Pancreas (tissue), 10 donors: ENCODE measurements around the gene TLE4. TPM values are rescaled to one million over a fixed set of nuclear protein-coding genes. Genes with fewer than 3 reads are reported as not detected.

Source experiments
- ATAC-seq, 4 donors: fragments of 200-7000 bp; cut with Tn5 transposase; one replicate each; pipeline versions ENCODE4 v1.8.0 to v1.9.1; 2020; ENCODE audit warnings: mild to moderate bottlenecking in 4 of 4, moderate library complexity in 4 of 4
- DNase-seq, 6 donors: peaks; one replicate each; pipeline ENCODE4 v3.0.0-alpha.2; 2020
- FAIRE-seq: peaks from 2 replicates; lab custom pipeline; 2012; peaks lifted over from hg19 to GRCh38; lab: Jason Lieb, UNC
- H3K27ac ChIP-seq, 4 donors: fragments of 200-600 bp; sonication (generic); 1 replicate in 3 of 4; 2 replicates in 1 of 4; pipeline versions ENCODE4 v1.5.0 to v1.8.0; 2020
- H3K27me3 ChIP-seq, 4 donors: fragments of 200-600 bp; one replicate each; pipeline ENCODE4 v1.8.0; 2021
- H3K36me3 ChIP-seq, 3 donors: fragments of 200-600 bp; sonication (generic) in 1 of 3; one replicate each; pipeline versions ENCODE4 v1.5.0 to v1.8.0; 2020 to 2021
- H3K4me1 ChIP-seq, 3 donors: fragments of 200-600 bp; one replicate each; pipeline ENCODE4 v1.8.0; 2021
- H3K4me3 ChIP-seq, 4 donors: fragments of 200-600 bp; sonication (generic) in 2 of 4; one replicate each; pipeline versions ENCODE4 v1.5.0 to v1.8.0; 2020 to 2021
- H3K9me3 ChIP-seq, 4 donors: fragments of 200-600 bp; one replicate each; pipeline ENCODE4 v1.8.0; 2021
- WGBS, 2 donors: extraction: QIAGEN DNeasy Blood & Tissue Kit; methylation state at CpG; one replicate each; pipeline ENCODE4 v1.1.7; 2013; 5-methylcytosine and 5-hydroxymethylcytosine counted together
- intact Hi-C, 3 donors: fragments of 100-400 bp; cut with DNase I; formaldehyde crosslinking; loops; one replicate each; pipeline versions ENCODE4 v1.11.1 to v1.14.2; 2022
- polyA plus RNA-seq, 2 donors: library from polyadenylated mRNA; stranded (reverse); fragments of 200-250 nt; gene quantifications; one replicate each; pipeline ENCODE4 v1.2.3, GENCODE V29; 2013
- total RNA-seq, 6 donors: library from RNA; stranded (reverse); fragmentation: NEBNext Ultra II Directional in 4 of 6; extraction: Animal tissue kit (Norgen Biotek cat#: 25700) in 4 of 6; gene quantifications; one replicate each; pipeline versions ENCODE4 v1.2.1 to v1.2.4, GENCODE V29; 2021 to 2023
- TF ChIP-seq, protein P1 (sequence below), 4 donors: fragments of 200-600 bp; sonication (generic) in 3 of 4; IDR thresholded peaks; one replicate each; pipeline versions ENCODE4 v1.5.0 to v1.8.0; 2021; ENCODE audit warnings: antibody characterized with exemption in 4 of 4
- donor health status: healthy with polysubstance abuse.
- donor health status: DM: no; HTN: no; CAD: no; lungs with moderate emphysema.
- donor health status: DM: no; HTN: no; CAD: no.
- donor health status: control.
- donor health status: control.
- donor health status: Bipolar disorder and iron deficiency.
- donor health status: DM: yes; HTN: yes; CAD: no.
- donor health status: DM: no; HTN: no; CAD: no.
- donor health status: DM: no; HTN: no; CAD: no.
- donor health status: DM: yes; HTN: yes; CAD: no.

Gene TLE4
- total and polyA plus RNA-seq, 8 donors = 2.8 to 19.0 (median 9.7) TPM

DNA sequence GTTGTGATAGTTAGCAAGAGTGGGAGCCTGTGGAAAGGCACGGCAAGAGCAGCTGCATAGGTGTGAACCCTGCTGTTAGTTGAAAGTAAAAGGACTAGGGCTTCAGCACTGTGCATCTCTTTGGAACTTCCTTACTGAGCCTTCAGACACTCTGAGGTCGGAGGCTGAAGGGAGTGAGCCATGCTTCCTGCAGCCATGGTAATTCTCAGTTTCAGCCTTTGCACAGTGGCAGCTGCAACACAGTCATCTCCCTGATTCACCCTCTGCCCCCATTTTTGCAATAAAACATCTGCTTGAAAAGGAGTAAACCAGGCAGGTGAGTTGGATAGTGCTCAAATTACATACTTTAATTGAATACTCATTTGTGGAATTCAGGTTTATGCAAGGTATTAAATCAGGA, 6.5 kb upstream of the TLE4 start:
- no peak for DNase-seq
- peaks cover 0 to 5% (median 0%) of the 10 kb centered on the region in 4 donors for H3K27me3 ChIP-seq
- intact Hi-C loops = no loop called here
- no peak for ATAC-seq
- WGBS, 2 donors = 72% methylated on average over 2 of the region's 2 CpGs
- H3K4me3 ChIP-seq = no peak overlapping the region
- no peak overlapping the region for H3K27ac ChIP-seq
- TF ChIP-seq, protein P1, sequence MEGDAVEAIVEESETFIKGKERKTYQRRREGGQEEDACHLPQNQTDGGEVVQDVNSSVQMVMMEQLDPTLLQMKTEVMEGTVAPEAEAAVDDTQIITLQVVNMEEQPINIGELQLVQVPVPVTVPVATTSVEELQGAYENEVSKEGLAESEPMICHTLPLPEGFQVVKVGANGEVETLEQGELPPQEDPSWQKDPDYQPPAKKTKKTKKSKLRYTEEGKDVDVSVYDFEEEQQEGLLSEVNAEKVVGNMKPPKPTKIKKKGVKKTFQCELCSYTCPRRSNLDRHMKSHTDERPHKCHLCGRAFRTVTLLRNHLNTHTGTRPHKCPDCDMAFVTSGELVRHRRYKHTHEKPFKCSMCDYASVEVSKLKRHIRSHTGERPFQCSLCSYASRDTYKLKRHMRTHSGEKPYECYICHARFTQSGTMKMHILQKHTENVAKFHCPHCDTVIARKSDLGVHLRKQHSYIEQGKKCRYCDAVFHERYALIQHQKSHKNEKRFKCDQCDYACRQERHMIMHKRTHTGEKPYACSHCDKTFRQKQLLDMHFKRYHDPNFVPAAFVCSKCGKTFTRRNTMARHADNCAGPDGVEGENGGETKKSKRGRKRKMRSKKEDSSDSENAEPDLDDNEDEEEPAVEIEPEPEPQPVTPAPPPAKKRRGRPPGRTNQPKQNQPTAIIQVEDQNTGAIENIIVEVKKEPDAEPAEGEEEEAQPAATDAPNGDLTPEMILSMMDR (IDR thresholded peaks at IDR 0.05) = no peak
- H3K9me3 ChIP-seq = no peaks in the 10 kb centered on the region
- H3K36me3 ChIP-seq = no peaks in the 10 kb centered on the region
- FAIRE-seq = no peak
- H3K4me1 ChIP-seq = no peaks in the 10 kb centered on the region

DNA sequence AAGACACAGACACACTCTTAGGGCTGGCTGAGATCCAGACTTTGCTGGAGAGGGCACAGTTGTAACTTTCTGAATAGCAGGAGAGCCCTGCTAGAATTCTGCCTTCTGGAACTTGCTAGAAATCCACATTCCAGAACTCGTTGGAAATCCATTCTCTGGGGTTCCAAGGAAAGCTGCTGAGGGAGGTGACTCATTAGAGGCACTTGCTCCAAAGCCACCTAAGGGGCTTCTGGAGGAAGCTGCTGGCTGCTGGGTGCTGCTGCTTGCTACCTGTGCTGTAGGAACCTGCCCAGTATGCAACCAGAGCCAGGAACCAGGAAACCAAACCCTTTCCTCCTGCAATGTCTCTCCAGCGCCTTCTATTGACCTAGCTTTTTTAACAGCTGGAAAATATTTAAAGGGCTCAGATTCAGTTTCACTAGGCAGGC, 4.1 kb upstream of the TLE4 start:
- Histone ChIP-seq H3K27me3 (no peaks in the 10 kb centered on the region), H3K36me3 (no peaks in the 10 kb centered on the region), H3K4me3 (no peak overlapping the region), H3K27ac (no peak overlapping the region), H3K9me3 (no peaks in the 10 kb centered on the region), H3K4me1 (no peaks in the 10 kb centered on the region)
- intact Hi-C loops = no loop called here
- FAIRE-seq (no peak), DNase-seq (no peak), ATAC-seq (no peak)
- TF ChIP-seq, protein P1 (IDR thresholded peaks at IDR 0.05) = no peak
- WGBS, 2 donors = 56 to 62% methylated on average over 2 of the region's 2 CpGs

DNA sequence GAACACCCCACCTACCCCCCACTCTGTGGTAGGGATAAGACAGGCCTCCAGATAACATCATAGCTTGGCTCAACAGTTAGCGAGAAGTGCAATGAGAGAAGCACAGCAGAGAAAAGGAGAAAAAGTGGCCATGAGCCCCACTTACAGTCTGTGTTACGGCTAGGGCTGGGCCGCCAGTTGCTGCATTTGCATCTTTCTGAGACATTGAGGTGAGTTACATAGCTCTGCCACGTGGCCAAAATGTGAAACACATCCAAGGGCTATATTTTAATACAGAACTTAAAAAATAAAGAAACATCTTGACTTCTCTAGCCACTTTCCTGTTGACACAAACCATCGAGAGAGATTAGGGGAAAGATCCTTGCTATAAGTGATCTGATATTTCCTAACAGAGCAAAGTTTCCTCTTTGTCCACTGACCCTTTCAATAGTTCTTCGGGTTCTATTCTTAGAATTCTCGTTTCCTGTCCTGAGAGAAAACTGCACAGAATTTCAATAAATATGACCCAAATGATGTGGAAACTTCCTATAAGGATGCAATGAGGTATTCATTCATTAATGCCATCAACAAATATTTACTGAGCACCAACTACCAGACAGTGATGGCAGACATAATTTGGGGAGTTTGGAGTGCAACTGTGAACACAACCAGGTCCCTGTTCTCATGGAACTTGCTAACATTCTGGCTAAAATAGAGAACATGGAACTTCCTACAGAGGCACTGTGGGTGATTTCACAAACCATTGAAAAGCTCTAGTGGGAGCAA, 3.2 kb upstream of the TLE4 start:
- Histone ChIP-seq H3K9me3 (no peaks in the 10 kb centered on the region), H3K4me3 (no peak overlapping the region), H3K27me3 (no peaks in the 10 kb centered on the region), H3K36me3 (no peaks in the 10 kb centered on the region), H3K4me1 (no peaks in the 10 kb centered on the region), H3K27ac (no peak overlapping the region)
- no peak for ATAC-seq
- intact Hi-C loops = no loop called here
- FAIRE-seq = no peak
- WGBS, 2 donors = 86 to 90% methylated on average over 7 of the region's 7 CpGs
- TF ChIP-seq, protein P1 (IDR thresholded peaks at IDR 0.05) = no peak
- DNase-seq = no peak

DNA sequence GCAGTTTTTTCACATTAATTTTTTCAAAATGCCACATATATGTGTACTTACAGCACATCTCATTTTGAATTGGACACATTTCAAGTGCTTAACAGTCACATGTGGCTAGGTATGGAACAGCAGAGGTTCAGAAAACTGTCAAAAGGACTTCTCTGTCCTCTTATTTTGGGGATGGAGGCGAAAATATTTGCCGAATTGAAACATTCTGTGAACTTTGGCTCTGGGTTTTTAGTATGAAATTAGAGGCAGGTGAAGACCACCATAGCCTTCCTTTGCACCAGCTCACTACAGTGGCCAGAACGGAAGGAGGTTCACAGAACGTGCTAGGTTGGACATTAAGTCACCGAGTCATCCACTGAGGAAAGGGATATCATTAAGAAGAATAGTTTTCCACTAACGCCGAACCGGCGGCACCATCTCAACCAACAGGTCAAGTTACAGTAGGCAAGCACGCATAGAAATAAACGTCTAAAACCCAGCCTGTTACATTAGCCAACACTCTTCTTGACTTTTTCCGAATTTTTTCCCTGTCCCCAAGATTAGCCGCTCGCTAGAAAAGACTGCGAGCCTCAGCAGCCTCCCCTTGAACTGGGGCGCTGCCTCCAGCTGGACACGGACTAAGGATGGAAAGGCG, 1.8 kb upstream of the TLE4 start:
- Histone ChIP-seq H3K27ac (no peak overlapping the region), H3K4me1 (peaks cover 0 to 7% (median 0%) of the 10 kb centered on the region in 3 donors), H3K4me3 (peak overlapping the region in 2 of 4 donors; percentile 47 to 51), H3K9me3 (no peaks in the 10 kb centered on the region), H3K27me3 (no peaks in the 10 kb centered on the region), H3K36me3 (no peaks in the 10 kb centered on the region)
- intact Hi-C loops = no loop called here
- FAIRE-seq (no peak), DNase-seq (no peak), ATAC-seq (no peak)
- TF ChIP-seq, protein P1 (IDR thresholded peaks at IDR 0.05) = no peak
- 54 to 60% methylated on average over 18 of the region's 18 CpGs for WGBS, 2 donors
